Measurements from ENCODE around the gene PTPRZ1. TPM values are rescaled to one million over a fixed set of nuclear protein-coding genes. Genes with fewer than 3 reads are reported as not detected.

Gene PTPRZ1
- total and polyA plus RNA-seq, 4 donors, result 1.1 to 11.6 (median 2.9) TPM

- WGBS, 2 donors, result 15% methylated on average over 9 of the region's 9 CpGs
- ATAC-seq (ENCODE audit: insufficient read depth, low FRiP score) (no peak), DNase-seq (peak in 2 of 3 donors; percentile 26 to 28)
- H3K9ac ChIP-seq (ENCODE audit: insufficient read depth in 1 of 2, low read length in 2 of 2), result peak overlapping the region in 1 of 2 donors; percentile 46
- no peak overlapping the region for H3K27ac ChIP-seq (ENCODE audit: low read depth in 1 of 2, low read length in 1 of 2)
- H3K36me3 ChIP-seq (ENCODE audit: control insufficient read depth in 4 of 4, insufficient read depth in 4 of 4, low read length in 4 of 4), result no peaks in the 10 kb centered on the region
- peaks cover 0 to 16% (median 7%) of the 10 kb centered on the region in 3 donors for H3K27me3 ChIP-seq (ENCODE audit: control insufficient read depth in 3 of 3, insufficient read depth in 3 of 3, low read length in 2 of 3)
- no peak overlapping the region for H3K4me3 ChIP-seq
- H3K4me1 ChIP-seq (ENCODE audit: control insufficient read depth in 5 of 5, insufficient read depth in 5 of 5, low read length in 5 of 5), result peaks cover 0 to 6% (median 0%) of the 10 kb centered on the region in 5 donors
- TF ChIP-seq, protein P1, sequence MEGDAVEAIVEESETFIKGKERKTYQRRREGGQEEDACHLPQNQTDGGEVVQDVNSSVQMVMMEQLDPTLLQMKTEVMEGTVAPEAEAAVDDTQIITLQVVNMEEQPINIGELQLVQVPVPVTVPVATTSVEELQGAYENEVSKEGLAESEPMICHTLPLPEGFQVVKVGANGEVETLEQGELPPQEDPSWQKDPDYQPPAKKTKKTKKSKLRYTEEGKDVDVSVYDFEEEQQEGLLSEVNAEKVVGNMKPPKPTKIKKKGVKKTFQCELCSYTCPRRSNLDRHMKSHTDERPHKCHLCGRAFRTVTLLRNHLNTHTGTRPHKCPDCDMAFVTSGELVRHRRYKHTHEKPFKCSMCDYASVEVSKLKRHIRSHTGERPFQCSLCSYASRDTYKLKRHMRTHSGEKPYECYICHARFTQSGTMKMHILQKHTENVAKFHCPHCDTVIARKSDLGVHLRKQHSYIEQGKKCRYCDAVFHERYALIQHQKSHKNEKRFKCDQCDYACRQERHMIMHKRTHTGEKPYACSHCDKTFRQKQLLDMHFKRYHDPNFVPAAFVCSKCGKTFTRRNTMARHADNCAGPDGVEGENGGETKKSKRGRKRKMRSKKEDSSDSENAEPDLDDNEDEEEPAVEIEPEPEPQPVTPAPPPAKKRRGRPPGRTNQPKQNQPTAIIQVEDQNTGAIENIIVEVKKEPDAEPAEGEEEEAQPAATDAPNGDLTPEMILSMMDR (IDR thresholded peaks at IDR 0.05; ENCODE audit: control extremely low read depth, extremely low read depth), result no peak
- H3K9me3 ChIP-seq (ENCODE audit: control insufficient read depth in 4 of 4, insufficient read depth in 3 of 4, low read length in 3 of 4), result no peaks in the 10 kb centered on the region
Measured at GRCh38 chr7:121874298-121874697, 1.3 kb downstream of the PTPRZ1 start.

DNA sequence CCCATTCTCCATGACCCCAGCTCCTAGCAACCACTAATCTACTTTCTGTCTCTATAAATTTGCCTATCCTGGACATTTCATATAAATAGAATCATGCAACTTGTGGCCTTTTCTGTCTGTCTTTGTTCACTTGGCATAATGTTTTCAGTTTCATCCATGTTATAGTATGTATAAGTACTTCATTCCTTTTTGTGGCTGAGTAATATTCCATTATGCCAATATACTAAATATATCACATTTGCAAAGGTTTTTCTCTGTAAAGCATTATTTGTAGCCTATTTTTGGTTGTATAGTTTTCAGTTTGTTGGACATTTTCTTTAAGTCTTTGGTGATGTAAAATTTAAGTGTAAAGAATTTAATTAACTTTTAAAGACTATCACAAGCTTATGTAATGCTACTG, 2.2 kb downstream of the PTPRZ1 start:
- ATAC-seq (ENCODE audit: insufficient read depth, low FRiP score) (no peak), DNase-seq (no peak)
- Histone ChIP-seq H3K36me3 (ENCODE audit: control insufficient read depth in 4 of 4, insufficient read depth in 4 of 4, low read length in 4 of 4) (no peaks in the 10 kb centered on the region), H3K9me3 (ENCODE audit: control insufficient read depth in 4 of 4, insufficient read depth in 3 of 4, low read length in 3 of 4) (no peaks in the 10 kb centered on the region), H3K9ac (ENCODE audit: insufficient read depth in 1 of 2, low read length in 2 of 2) (no peak overlapping the region), H3K4me1 (ENCODE audit: control insufficient read depth in 5 of 5, insufficient read depth in 5 of 5, low read length in 5 of 5) (peaks cover 0 to 6% (median 0%) of the 10 kb centered on the region in 5 donors), H3K4me3 (no peak overlapping the region), H3K27ac (ENCODE audit: low read depth in 1 of 2, low read length in 1 of 2) (no peak overlapping the region), H3K27me3 (ENCODE audit: control insufficient read depth in 3 of 3, insufficient read depth in 3 of 3, low read length in 2 of 3) (peaks cover 0 to 16% (median 7%) of the 10 kb centered on the region in 3 donors)
- TF ChIP-seq, protein P1 (IDR thresholded peaks at IDR 0.05; ENCODE audit: control extremely low read depth, extremely low read depth), result no peak

DNA sequence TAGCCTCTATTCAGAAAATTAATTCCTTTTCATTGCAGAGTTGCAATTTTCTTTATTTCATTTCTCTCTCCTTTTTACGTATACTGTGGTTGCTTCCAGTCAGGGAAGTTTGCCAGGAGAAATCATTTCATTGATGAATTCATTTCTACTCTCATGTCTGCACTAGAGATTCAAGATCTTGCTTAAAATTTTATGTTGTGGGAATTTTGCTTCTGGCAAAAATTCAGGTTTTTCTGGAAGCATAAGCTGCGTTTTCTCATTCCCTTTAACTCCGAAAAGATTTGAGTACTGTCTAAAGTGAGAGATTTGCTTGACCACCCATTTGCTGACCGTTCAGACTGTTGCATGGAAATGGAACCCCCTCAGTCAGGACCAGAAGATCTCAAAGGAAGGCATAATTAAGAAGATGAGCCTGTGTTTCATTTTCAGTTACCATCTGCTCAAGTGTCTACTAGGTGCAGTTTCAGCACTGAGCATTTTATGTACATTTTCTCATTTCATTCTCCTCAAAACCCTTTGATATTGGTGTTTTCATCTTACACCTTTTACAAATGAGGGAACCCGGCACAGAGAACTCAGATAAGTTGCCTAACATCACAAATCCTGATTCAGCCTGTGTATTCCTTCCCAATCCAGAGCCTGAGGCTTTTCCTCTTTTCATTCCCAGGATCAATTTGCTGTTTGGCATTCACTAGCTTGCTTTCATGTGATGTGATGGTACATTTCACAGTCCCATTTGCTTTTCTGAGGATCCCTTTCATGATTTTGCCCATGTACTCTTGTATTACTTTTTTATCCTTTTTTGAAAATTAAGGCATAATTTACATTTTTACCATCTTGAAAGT, 3.9 kb downstream of the PTPRZ1 start:
- H3K36me3 ChIP-seq (ENCODE audit: control insufficient read depth in 4 of 4, insufficient read depth in 4 of 4, low read length in 4 of 4), result no peaks in the 10 kb centered on the region
- H3K9me3 ChIP-seq (ENCODE audit: control insufficient read depth in 4 of 4, insufficient read depth in 3 of 4, low read length in 3 of 4), result no peaks in the 10 kb centered on the region
- H3K27me3 ChIP-seq (ENCODE audit: control insufficient read depth in 3 of 3, insufficient read depth in 3 of 3, low read length in 2 of 3), result peaks cover 0 to 6% (median 2%) of the 10 kb centered on the region in 3 donors
- peaks cover 0 to 6% (median 0%) of the 10 kb centered on the region in 5 donors for H3K4me1 ChIP-seq (ENCODE audit: control insufficient read depth in 5 of 5, insufficient read depth in 5 of 5, low read length in 5 of 5)
- TF ChIP-seq, protein P1 (IDR thresholded peaks at IDR 0.05; ENCODE audit: control extremely low read depth, extremely low read depth), result no peak
- WGBS, 2 donors, result 74 to 80% methylated on average over 5 of the region's 5 CpGs
- H3K9ac ChIP-seq (ENCODE audit: insufficient read depth in 1 of 2, low read length in 2 of 2), result no peak overlapping the region
- H3K4me3 ChIP-seq, result no peak overlapping the region
- no peak for DNase-seq
- no peak for ATAC-seq (ENCODE audit: insufficient read depth, low FRiP score)
- H3K27ac ChIP-seq (ENCODE audit: low read depth in 1 of 2, low read length in 1 of 2), result no peak overlapping the region

Data from lung (tissue), 12 donors.